Fibroblast of skin of left biceps (primary cell): ENCODE results near the gene PHF10.

Experiments
- DNase-seq, 2 experiments: peaks; one replicate each; pipeline ENCODE4 v3.0.0-alpha.2; 2013; ENCODE audit warnings: low read depth in 2 of 2

PHF10 gene

GRCh38 chr6:169677096-169677495 is 47.2 kb downstream of the PHF10 start:
- no peak for DNase-seq

GRCh38 chr6:169675011-169675410 is 49.3 kb downstream of the PHF10 start:
- no peak for DNase-seq

GRCh38 chr6:169671563-169671962 is 52.7 kb downstream of the PHF10 start:
- no peak for DNase-seq

GRCh38 chr6:169669889-169670288 is 54.4 kb downstream of the PHF10 start:
- DNase-seq: no peak

- no peak for DNase-seq
Measured at GRCh38 chr6:169669147-169669546, 55.2 kb downstream of the PHF10 start.

- no peak for DNase-seq
Measured at GRCh38 chr6:169668203-169668847, 56.0 kb downstream of the PHF10 start.

GRCh38 chr6:169667716-169668115 is 56.6 kb downstream of the PHF10 start:
- no peak for DNase-seq

GRCh38 chr6:169666441-169666840 is 57.9 kb downstream of the PHF10 start:
- DNase-seq: no peak

GRCh38 chr6:169665289-169665688 is 59.0 kb downstream of the PHF10 start:
- DNase-seq: no peak

- no peak for DNase-seq
Measured at GRCh38 chr6:169664227-169664626, 60.1 kb downstream of the PHF10 start.

GRCh38 chr6:169663468-169663867 is 60.8 kb downstream of the PHF10 start:
- DNase-seq: no peak

- DNase-seq: no peak
Measured at GRCh38 chr6:169661391-169661756, 62.9 kb downstream of the PHF10 start.

- no peak for DNase-seq
Measured at GRCh38 chr6:169660751-169661390, 63.4 kb downstream of the PHF10 start.

- no peak for DNase-seq
Measured at GRCh38 chr6:169659820-169660610, 64.3 kb downstream of the PHF10 start.

- no peak for DNase-seq
Measured at GRCh38 chr6:169657284-169657610, 67.1 kb downstream of the PHF10 start.

GRCh38 chr6:169656546-169657283 is 67.6 kb downstream of the PHF10 start:
- DNase-seq: no peak

GRCh38 chr6:169654598-169655391 is 69.5 kb downstream of the PHF10 start:
- peak; percentile 23 to 31 for DNase-seq
